ENCODE results near the gene HLA-DMB.
A peak's percentile ranks its signal among the peaks of the same experiment; 100 is the strongest.

The HLA-DMB gene

GRCh38 chr6:32908897-32909296, 31.9 kb downstream of the HLA-DMB start:
- DNase-seq (ENCODE audit: low read depth in 2 of 2): no peak

- DNase-seq (ENCODE audit: low read depth in 2 of 2): peak; percentile 42 to 45
Observed at GRCh38 chr6:32906539-32906938, 34.3 kb downstream of the HLA-DMB start.

- DNase-seq (ENCODE audit: low read depth in 2 of 2): no peak
Observed at GRCh38 chr6:32905078-32905477, 35.8 kb downstream of the HLA-DMB start.

- no peak for DNase-seq (ENCODE audit: low read depth in 2 of 2)
Observed at GRCh38 chr6:32903952-32904351, 36.9 kb downstream of the HLA-DMB start.

GRCh38 chr6:32895006-32895345, 45.9 kb downstream of the HLA-DMB start:
- no peak for DNase-seq (ENCODE audit: low read depth in 2 of 2)

- DNase-seq (ENCODE audit: low read depth in 2 of 2): peak; percentile 83 to 85
Observed at GRCh38 chr6:32894085-32895005, 46.5 kb downstream of the HLA-DMB start.

- no peak for DNase-seq (ENCODE audit: low read depth in 2 of 2)
Observed at GRCh38 chr6:32890831-32891230, 50.0 kb downstream of the HLA-DMB start.

GRCh38 chr6:32889533-32889932, 51.3 kb downstream of the HLA-DMB start:
- peak in 1 of 2 experiments; percentile 5 for DNase-seq (ENCODE audit: low read depth in 2 of 2)

GRCh38 chr6:32888576-32888975, 52.3 kb downstream of the HLA-DMB start:
- DNase-seq (ENCODE audit: low read depth in 2 of 2): no peak

GRCh38 chr6:32887616-32888015, 53.2 kb downstream of the HLA-DMB start:
- no peak for DNase-seq (ENCODE audit: low read depth in 2 of 2)

- DNase-seq (ENCODE audit: low read depth in 2 of 2): peak; percentile 64 to 68
Observed at GRCh38 chr6:32886681-32887383, 54.0 kb downstream of the HLA-DMB start.

GRCh38 chr6:32885698-32886286, 55.0 kb downstream of the HLA-DMB start:
- DNase-seq (ENCODE audit: low read depth in 2 of 2): peak; percentile 56 to 57
